Prostate gland (tissue), 2 donors: ENCODE measurements around the gene PBX4.

Experiments used
- CTCF ChIP-seq, 4 experiments: fragments of 200-600 bp in 2 of 4; fragments of 450-650 bp in 2 of 4; sonication (generic) in 2 of 4; IDR thresholded peaks; 1 replicate in 3 of 4; 2 replicates in 1 of 4; pipeline ENCODE4 v1.5.1; 2016 to 2019; ENCODE audit warnings: antibody characterized with exemption in 4 of 4, mild to moderate bottlenecking in 2 of 4, moderate library complexity in 2 of 4
- POLR2A ChIP-seq: fragments of 450-650 bp; IDR thresholded peaks from one replicate; pipeline ENCODE4 v1.6.1; 2016; ENCODE audit warnings: antibody characterized with exemption, mild to moderate bottlenecking

- TF ChIP-seq CTCF (IDR thresholded peaks at IDR 0.05) (no peak), POLR2A (no peak)
Measured at GRCh38 chr19:19602136-19602712, 16.3 kb downstream of the PBX4 start.
